ENCODE measurements around the gene PTPRM.

DNA sequence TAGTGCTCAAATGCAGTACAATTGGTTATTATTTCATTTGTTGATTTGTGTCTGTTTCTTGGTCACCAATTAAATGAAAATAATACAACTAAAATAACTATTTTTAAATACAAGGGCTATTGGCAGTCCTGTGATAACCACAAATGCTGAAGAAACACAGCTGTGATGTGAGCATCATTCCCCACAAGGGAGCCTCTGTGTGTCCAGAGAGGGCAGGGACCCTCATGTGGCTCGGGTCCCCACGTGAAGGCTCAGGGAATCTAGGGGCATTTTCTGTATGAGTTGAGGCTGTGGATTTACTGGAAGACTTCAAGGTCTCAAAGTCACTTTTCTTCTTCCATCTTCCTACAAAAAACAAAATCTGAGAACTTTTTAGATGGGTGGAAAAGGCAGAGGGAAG, 726.1 kb downstream of the PTPRM start:
- TF ChIP-seq, protein P1, sequence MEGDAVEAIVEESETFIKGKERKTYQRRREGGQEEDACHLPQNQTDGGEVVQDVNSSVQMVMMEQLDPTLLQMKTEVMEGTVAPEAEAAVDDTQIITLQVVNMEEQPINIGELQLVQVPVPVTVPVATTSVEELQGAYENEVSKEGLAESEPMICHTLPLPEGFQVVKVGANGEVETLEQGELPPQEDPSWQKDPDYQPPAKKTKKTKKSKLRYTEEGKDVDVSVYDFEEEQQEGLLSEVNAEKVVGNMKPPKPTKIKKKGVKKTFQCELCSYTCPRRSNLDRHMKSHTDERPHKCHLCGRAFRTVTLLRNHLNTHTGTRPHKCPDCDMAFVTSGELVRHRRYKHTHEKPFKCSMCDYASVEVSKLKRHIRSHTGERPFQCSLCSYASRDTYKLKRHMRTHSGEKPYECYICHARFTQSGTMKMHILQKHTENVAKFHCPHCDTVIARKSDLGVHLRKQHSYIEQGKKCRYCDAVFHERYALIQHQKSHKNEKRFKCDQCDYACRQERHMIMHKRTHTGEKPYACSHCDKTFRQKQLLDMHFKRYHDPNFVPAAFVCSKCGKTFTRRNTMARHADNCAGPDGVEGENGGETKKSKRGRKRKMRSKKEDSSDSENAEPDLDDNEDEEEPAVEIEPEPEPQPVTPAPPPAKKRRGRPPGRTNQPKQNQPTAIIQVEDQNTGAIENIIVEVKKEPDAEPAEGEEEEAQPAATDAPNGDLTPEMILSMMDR (IDR thresholded peaks at IDR 0.05): no peak
- no peak for TF ChIP-seq POLR2A (IDR thresholded peaks at IDR 0.05)
